ENCODE data around the gene RPL10. TPM values are rescaled to one million over a fixed set of nuclear protein-coding genes. Genes with fewer than 3 reads are reported as not detected.

RPL10 gene
- total RNA-seq, 2 experiments from 2014 or later = 2,958 to 2,962 TPM

- ChIA-PET POLR2A (interaction anchor here (0.7 to 4.8 kb wide), 11 partner anchors 7 to 135 kb away, joined by 3 to 103 read pairs (median 4); partner anchors contain the start of genes ATP6AP1, FAM50A, IKBKG and RPL10), CTCF (interaction anchor here (1.6 kb wide), 1 partner anchor 114 kb away, joined by 4 read pairs; no protein-coding TSS in a partner anchor)
- H3K27me3 Mint-ChIP-seq = no peaks in the 10 kb centered on the region
- H3K36me3 Mint-ChIP-seq (ENCODE audit: low read depth) = peaks cover 21% of the 10 kb centered on the region
- peaks cover 18% of the 10 kb centered on the region for H3K4me1 Mint-ChIP-seq
- H3K9me3 Mint-ChIP-seq = no peaks in the 10 kb centered on the region
- no peak overlapping the region for H3K4me3 Mint-ChIP-seq
- no peak for DNase-seq
- H3K27ac Mint-ChIP-seq = peak overlapping the region; percentile 92
Measured at GRCh38 chrX:154413142-154413541, 15.0 kb downstream of the RPL10 start.

GRCh38 chrX:154417157-154417556 is 19.0 kb downstream of the RPL10 start:
- ChIA-PET POLR2A (no interaction called here), CTCF (no interaction called here)
- H3K9me3 Mint-ChIP-seq = no peaks in the 10 kb centered on the region
- no peaks in the 10 kb centered on the region for H3K27me3 Mint-ChIP-seq
- peaks cover 9% of the 10 kb centered on the region for H3K4me1 Mint-ChIP-seq
- no peak overlapping the region for H3K4me3 Mint-ChIP-seq
- no peak overlapping the region for H3K27ac Mint-ChIP-seq
- peaks cover 23% of the 10 kb centered on the region for H3K36me3 Mint-ChIP-seq (ENCODE audit: low read depth)
- no peak for DNase-seq

- H3K4me3 Mint-ChIP-seq = no peak overlapping the region
- POLR2A ChIA-PET = interaction anchor here (2.0 kb wide), 1 partner anchor 20 kb away, joined by 6 read pairs; no protein-coding TSS in a partner anchor
- CTCF ChIA-PET = no interaction called here
Measured at GRCh38 chrX:154419189-154419588, 21.0 kb downstream of the RPL10 start.

GRCh38 chrX:154419688-154420401 is 21.7 kb downstream of the RPL10 start:
- DNase-seq = no peak
- POLR2A ChIA-PET = interaction anchor here (0.8 to 2.0 kb wide), 3 partner anchors 7 to 21 kb away, joined by 3 to 6 read pairs (median 4); no protein-coding TSS in a partner anchor
- no peak overlapping the region for H3K4me3 Mint-ChIP-seq
- no peaks in the 10 kb centered on the region for H3K27me3 Mint-ChIP-seq
- no peaks in the 10 kb centered on the region for H3K9me3 Mint-ChIP-seq
- CTCF ChIA-PET = no interaction called here
- H3K27ac Mint-ChIP-seq = no peak overlapping the region
- H3K4me1 Mint-ChIP-seq = peaks cover 6% of the 10 kb centered on the region
- peaks cover 14% of the 10 kb centered on the region for H3K36me3 Mint-ChIP-seq (ENCODE audit: low read depth)

More at GRCh38 chrX:154419189-154419588, 21.0 kb downstream of the RPL10 start:
- Mint-ChIP-seq H3K27ac (no peak overlapping the region), H3K9me3 (no peaks in the 10 kb centered on the region), H3K4me1 (peaks cover 4% of the 10 kb centered on the region), H3K27me3 (no peaks in the 10 kb centered on the region), H3K36me3 (ENCODE audit: low read depth) (peaks cover 14% of the 10 kb centered on the region)
- no peak for DNase-seq

GRCh38 chrX:154420402-154420756 is 22.2 kb downstream of the RPL10 start:
- H3K27ac Mint-ChIP-seq = no peak overlapping the region
- peaks cover 6% of the 10 kb centered on the region for H3K4me1 Mint-ChIP-seq
- H3K4me3 Mint-ChIP-seq = no peak overlapping the region
- peaks cover 12% of the 10 kb centered on the region for H3K36me3 Mint-ChIP-seq (ENCODE audit: low read depth)
- POLR2A ChIA-PET = interaction anchor here (0.6 to 2.0 kb wide), 5 partner anchors 8 to 70 kb away, joined by 3 to 6 read pairs (median 4); partner anchors contain the start of genes RPL10 and SLC10A3
- no peak for DNase-seq
- CTCF ChIA-PET = interaction anchor here (0.8 kb wide), 1 partner anchor 9 kb away, joined by 5 read pairs; no protein-coding TSS in a partner anchor
- no peaks in the 10 kb centered on the region for H3K27me3 Mint-ChIP-seq
- no peaks in the 10 kb centered on the region for H3K9me3 Mint-ChIP-seq

GRCh38 chrX:154426916-154427770 is 29.0 kb downstream of the RPL10 start:
- H3K4me1 Mint-ChIP-seq = peaks cover 25% of the 10 kb centered on the region
- H3K27ac Mint-ChIP-seq = no peak overlapping the region
- CTCF ChIA-PET = interaction anchor here (1.5 kb wide), 1 partner anchor 14 kb away, joined by 3 read pairs; no protein-coding TSS in a partner anchor
- POLR2A ChIA-PET = interaction anchor here (0.6 to 3.7 kb wide), 3 partner anchors 16 to 385 kb away, joined by 3 to 28 read pairs (median 26); partner anchors contain the start of genes RPL10 and TAFAZZIN
- peak overlapping the region; percentile 10 for H3K4me3 Mint-ChIP-seq
- H3K27me3 Mint-ChIP-seq = no peaks in the 10 kb centered on the region
- no peak for DNase-seq
- H3K36me3 Mint-ChIP-seq (ENCODE audit: low read depth) = peaks cover 9% of the 10 kb centered on the region
- no peaks in the 10 kb centered on the region for H3K9me3 Mint-ChIP-seq

GRCh38 chrX:154428176-154429171 is 30.3 kb downstream of the RPL10 start, which contains the start of gene ATP6AP1:
ATP6AP1 (plus strand) TSS chrX:154428677; CDS start chrX:154428693, 16 bp downstream.
- H3K4me1 Mint-ChIP-seq = peaks cover 25% of the 10 kb centered on the region
- DNase-seq = peak; percentile 92
- CTCF ChIA-PET = interaction anchor here (0.6 to 1.5 kb wide), 4 partner anchors 13 to 91 kb away, joined by 3 to 4 read pairs (median 3); partner anchors contain the start of gene RPL10
- no peaks in the 10 kb centered on the region for H3K27me3 Mint-ChIP-seq
- POLR2A ChIA-PET = interaction anchor here (0.7 to 3.7 kb wide), 7 partner anchors 8 to 91 kb away, joined by 3 to 28 read pairs (median 4); partner anchors contain the start of genes RPL10 and TAFAZZIN
- peak within 1 kb of the TSS; percentile 69 for H3K27ac Mint-ChIP-seq
- H3K36me3 Mint-ChIP-seq (ENCODE audit: low read depth) = peaks cover 16% of the 10 kb centered on the region
- peak within 1 kb of the TSS; percentile 75 for H3K4me3 Mint-ChIP-seq
- H3K9me3 Mint-ChIP-seq = no peaks in the 10 kb centered on the region

- POLR2A ChIA-PET = interaction anchor here (0.8 to 3.7 kb wide), 6 partner anchors 9 to 60 kb away, joined by 3 to 28 read pairs (median 4); partner anchors contain the start of genes RPL10 and TAFAZZIN
- CTCF ChIA-PET = interaction anchor here (0.6 to 1.4 kb wide), 3 partner anchors 9 to 94 kb away, joined by 3 to 5 read pairs (median 3); partner anchors contain the start of gene RPL10
- peaks cover 16% of the 10 kb centered on the region for H3K36me3 Mint-ChIP-seq (ENCODE audit: low read depth)
- H3K4me1 Mint-ChIP-seq = peaks cover 21% of the 10 kb centered on the region
- no peak for DNase-seq
- peak overlapping the region; percentile 54 for H3K27ac Mint-ChIP-seq
- H3K27me3 Mint-ChIP-seq = no peaks in the 10 kb centered on the region
- H3K4me3 Mint-ChIP-seq = peak overlapping the region; percentile 75
- H3K9me3 Mint-ChIP-seq = no peaks in the 10 kb centered on the region
Measured at GRCh38 chrX:154429711-154430110, 31.5 kb downstream of the RPL10 start.

GRCh38 chrX:154430479-154430878 is 32.3 kb downstream of the RPL10 start:
- no peaks in the 10 kb centered on the region for H3K27me3 Mint-ChIP-seq
- POLR2A ChIA-PET = interaction anchor here (0.9 to 1.1 kb wide), 2 partner anchors 17 to 32 kb away, joined by 4 read pairs; partner anchors contain the start of gene RPL10
- CTCF ChIA-PET = interaction anchor here (1.4 kb wide), 1 partner anchor 10 kb away, joined by 5 read pairs; no protein-coding TSS in a partner anchor
- no peaks in the 10 kb centered on the region for H3K9me3 Mint-ChIP-seq
- peaks cover 17% of the 10 kb centered on the region for H3K36me3 Mint-ChIP-seq (ENCODE audit: low read depth)
- DNase-seq = no peak
- H3K27ac Mint-ChIP-seq = no peak overlapping the region
- H3K4me1 Mint-ChIP-seq = peaks cover 21% of the 10 kb centered on the region
- H3K4me3 Mint-ChIP-seq = no peak overlapping the region

GRCh38 chrX:154430916-154431315 is 32.7 kb downstream of the RPL10 start:
- DNase-seq = no peak
- Mint-ChIP-seq H3K27me3 (no peaks in the 10 kb centered on the region), H3K4me1 (peaks cover 21% of the 10 kb centered on the region), H3K4me3 (no peak overlapping the region), H3K9me3 (no peaks in the 10 kb centered on the region), H3K36me3 (ENCODE audit: low read depth) (peaks cover 21% of the 10 kb centered on the region), H3K27ac (no peak overlapping the region)
- CTCF ChIA-PET = no interaction called here
- POLR2A ChIA-PET = interaction anchor here (0.9 kb wide), 1 partner anchor 33 kb away, joined by 4 read pairs; the partner anchor contains the start of gene RPL10

- ChIA-PET POLR2A (interaction anchor here (0.7 to 0.9 kb wide), 2 partner anchors 27 to 33 kb away, joined by 4 read pairs; partner anchors contain the start of gene RPL10), CTCF (no interaction called here)
- Mint-ChIP-seq H3K9me3 (no peaks in the 10 kb centered on the region), H3K4me1 (peaks cover 24% of the 10 kb centered on the region), H3K27ac (no peak overlapping the region), H3K36me3 (ENCODE audit: low read depth) (peaks cover 26% of the 10 kb centered on the region), H3K4me3 (no peak overlapping the region), H3K27me3 (no peaks in the 10 kb centered on the region)
- DNase-seq = no peak
Measured at GRCh38 chrX:154431341-154431740, 33.2 kb downstream of the RPL10 start.

All from activated CD4-positive, alpha-beta memory T cell treated with anti-CD3 and anti-CD28 coated beads, Interleukin-2, amount 10 ng/mL, durations not matched to agents 7 days and 5 days (primary cell).